DOHH2 (cell line): ENCODE measurements around the gene SRGAP3.

ENCODE experiments used
- CTCF ChIP-seq: fragments of 200-600 bp; sonication (generic); IDR thresholded peaks from one replicate; pipeline ENCODE4 v1.5.1; 2014; ENCODE audit warnings: antibody characterized with exemption, mild to moderate bottlenecking, low read depth, low read length; ENCODE audit not compliant: poor library complexity, severe bottlenecking
- EZH2phosphoT487 ChIP-seq: fragments of 200-600 bp; sonication (generic); IDR thresholded peaks from 2 replicates; pipeline ENCODE4 v1.6.1; 2017; ENCODE audit warnings: borderline replicate concordance, mild to moderate bottlenecking, antibody characterized with exemption, low read length, moderate library complexity, mixed read lengths

GRCh38 chr3:9116336-9116735 is 133.1 kb downstream of the SRGAP3 start:
- TF ChIP-seq CTCF, result no peak
- no peak for TF ChIP-seq EZH2phosphoT487
